ENCODE data around the gene TNIP1. TPM values are rescaled to one million over a fixed set of nuclear protein-coding genes. Genes with fewer than 3 reads are reported as not detected.
A peak's percentile ranks its signal among the peaks of the same experiment; 100 is the strongest.

TNIP1 gene
- total RNA-seq, 1 donor from 2014 or later, result 58.7 TPM

GRCh38 chr5:151002681-151003502, 77.9 kb downstream of the TNIP1 start:
- DNase-seq (ENCODE audit: low spot score), result peak; percentile 54

DNA sequence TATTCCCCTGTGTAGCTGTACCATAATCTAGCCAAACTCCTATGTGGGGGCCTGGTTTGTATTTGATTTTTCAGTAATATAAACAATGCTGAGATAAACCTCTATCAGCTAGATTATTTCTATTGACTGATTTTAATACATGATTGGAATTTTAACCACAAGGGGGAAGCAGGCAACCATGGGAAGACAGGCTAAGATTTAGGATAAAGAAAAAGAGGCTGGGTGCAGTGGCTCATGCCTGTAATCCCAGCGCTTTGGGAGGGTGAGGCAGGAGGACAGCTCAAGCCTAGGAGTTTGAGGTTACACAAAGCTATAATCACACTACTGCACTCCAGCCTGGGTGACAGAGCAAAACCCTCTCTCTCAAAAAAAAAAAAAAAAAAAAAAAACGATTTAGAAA, 78.6 kb downstream of the TNIP1 start:
- peak; percentile 61 for DNase-seq (ENCODE audit: low spot score)

GRCh38 chr5:151001436-151001835, 79.4 kb downstream of the TNIP1 start:
- DNase-seq (ENCODE audit: low spot score), result no peak

DNA sequence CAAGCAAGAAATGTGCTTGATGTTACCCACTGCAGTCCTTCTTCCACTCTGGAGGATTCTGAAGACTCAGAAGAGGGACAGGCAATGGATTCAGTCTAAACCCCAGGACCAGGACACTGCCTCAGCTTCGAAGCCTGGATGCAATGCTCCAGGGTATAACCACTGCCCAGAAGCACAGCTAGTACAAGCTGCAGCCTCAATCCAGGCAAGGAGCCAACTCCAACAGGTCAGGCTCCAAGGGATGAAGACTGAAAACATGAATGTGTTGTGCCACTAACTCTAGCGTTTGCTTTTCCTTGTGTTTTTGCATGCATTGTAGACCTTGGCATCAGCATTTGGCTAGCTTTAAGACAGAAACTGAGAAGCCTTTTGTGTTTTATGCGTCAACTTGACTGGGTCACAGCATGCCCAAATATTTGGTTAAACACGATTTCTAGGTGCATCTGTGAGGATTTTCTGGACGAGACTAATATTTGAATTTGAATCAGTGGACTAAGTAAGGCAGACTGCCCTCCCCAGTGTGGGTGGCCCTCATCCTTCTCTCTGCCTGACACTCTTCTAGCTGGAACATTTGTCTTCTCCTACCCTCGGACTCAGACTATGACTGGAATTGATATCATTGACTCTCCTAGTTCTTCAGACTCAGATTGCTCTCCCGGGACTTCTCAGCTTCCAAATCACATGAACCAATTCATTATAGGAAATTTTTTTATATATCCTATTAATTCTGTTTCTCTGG, 81.0 kb downstream of the TNIP1 start:
- DNase-seq (ENCODE audit: low spot score), result no peak

DNA sequence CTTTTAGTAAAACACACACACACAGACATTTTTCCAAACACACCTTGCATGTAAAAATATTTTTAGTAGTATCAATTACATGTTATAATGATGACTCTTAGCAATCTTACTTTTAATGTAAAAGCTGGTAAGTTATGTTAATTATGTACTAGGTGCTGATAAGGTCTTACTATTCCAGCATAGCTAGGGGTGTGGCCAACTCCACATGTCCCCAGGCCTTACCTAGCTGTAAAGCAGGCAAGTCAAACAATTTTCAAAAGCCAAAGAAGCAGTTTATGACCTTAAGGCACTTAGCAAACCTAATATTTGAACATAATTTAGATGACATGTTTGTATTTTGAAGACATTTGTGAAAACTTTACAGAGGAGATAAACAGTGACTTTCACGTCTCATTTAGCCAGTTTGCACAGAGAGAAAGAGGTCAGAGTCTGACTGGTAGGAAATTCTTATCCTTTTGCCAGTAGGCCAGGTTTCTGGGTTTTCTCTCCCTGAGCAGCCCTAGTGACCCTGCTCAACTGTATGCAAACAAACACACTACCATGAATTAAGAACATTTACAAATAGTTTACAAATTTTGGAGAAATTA, 86.9 kb downstream of the TNIP1 start:
- no peak for DNase-seq (ENCODE audit: low spot score)

GRCh38 chr5:150993422-150993821, 87.4 kb downstream of the TNIP1 start:
- no peak for DNase-seq (ENCODE audit: low spot score)

DNA sequence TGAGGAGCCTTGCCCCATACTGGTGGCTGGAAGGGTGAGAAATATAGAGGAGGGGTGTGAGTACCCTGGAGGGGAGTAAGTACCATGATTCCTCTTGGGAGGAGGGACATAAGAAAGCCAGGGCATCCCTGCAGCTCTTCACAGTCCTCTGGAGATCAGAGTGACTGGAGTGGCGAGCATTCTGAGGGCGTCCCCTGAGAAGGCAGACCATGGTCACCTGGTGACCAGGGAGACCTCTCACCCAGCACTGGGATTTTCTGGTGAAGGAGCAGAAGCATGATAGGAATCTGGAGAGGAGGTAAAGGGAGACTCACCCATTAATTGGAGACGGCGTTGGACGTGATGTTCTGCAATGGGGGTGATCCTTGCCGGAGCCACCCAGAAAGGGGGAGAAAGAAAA, 88.1 kb downstream of the TNIP1 start:
- no peak for DNase-seq (ENCODE audit: low spot score)

DNA sequence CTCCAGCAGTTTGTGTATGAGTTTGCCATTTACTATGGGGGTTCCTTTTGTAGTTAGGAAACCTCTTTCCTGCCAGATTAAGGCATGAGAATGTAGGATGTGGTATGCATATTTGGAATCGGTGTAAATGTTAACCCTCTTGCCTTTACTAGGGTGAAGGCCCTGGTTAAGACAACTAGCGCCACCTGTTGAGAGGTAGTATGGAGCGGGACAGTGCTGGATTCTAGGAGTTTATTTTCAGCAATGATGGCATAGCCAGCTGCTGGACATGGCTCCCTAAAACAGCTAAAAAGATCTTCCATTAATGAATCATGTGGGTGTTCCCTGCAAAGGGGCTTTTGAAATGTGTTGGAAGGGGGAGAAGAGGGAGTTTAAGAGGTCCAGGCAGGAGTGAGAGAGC, 91.1 kb downstream of the TNIP1 start:
- no peak for DNase-seq (ENCODE audit: low spot score)

DNA sequence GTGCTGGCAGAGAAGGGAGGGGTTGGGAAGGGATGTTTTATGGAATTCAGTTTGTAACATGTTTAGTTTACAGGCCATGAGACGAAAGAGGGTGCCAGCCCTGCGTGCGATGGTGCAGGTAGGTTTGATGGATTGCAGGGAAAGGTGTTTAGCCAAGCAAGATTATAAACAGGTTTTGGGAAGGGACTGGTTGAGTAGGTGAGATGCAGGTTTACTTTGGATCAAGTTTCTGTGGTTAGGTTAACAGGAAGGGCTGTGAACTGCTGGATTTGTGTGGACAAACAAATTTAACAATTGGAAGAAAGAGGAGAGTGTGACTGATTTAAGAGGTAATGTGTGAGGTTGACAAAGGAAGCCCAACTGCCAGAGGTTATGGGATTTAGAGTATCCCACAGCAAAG, 93.1 kb downstream of the TNIP1 start:
- DNase-seq (ENCODE audit: low spot score), result no peak

Other genes with a start within 250 kb of the TNIP1 start
- gene IRGM, start 234.5 kb downstream of the TNIP1 start, total RNA-seq (ENCODE audit: insufficient read depth, low replicate concordance), result 8.2 TPM
- gene ZNF300, start 176.1 kb downstream of the TNIP1 start, total RNA-seq (ENCODE audit: insufficient read depth, low replicate concordance), result 6.3 TPM
- 32.7 TPM for gene GPX3, start 60.4 kb downstream of the TNIP1 start, total RNA-seq (ENCODE audit: insufficient read depth, low replicate concordance)
- gene ANXA6, start 76.7 kb upstream of the TNIP1 start, total RNA-seq (ENCODE audit: insufficient read depth, low replicate concordance), result 293 TPM
- 20.0 TPM for gene CCDC69, start 143.1 kb upstream of the TNIP1 start, total RNA-seq (ENCODE audit: insufficient read depth, low replicate concordance)
- 26.2 TPM for gene GM2A, start 172.2 kb upstream of the TNIP1 start, total RNA-seq (ENCODE audit: insufficient read depth, low replicate concordance)
- 1.4 TPM for gene SLC36A3, start 222.7 kb upstream of the TNIP1 start, total RNA-seq (ENCODE audit: insufficient read depth, low replicate concordance)